Naive thymus-derived CD4-positive, alpha-beta T cell (primary cell): Measurements from ENCODE around the gene MRPL11. TPM values are rescaled to one million over a fixed set of nuclear protein-coding genes. Genes with fewer than 3 reads are reported as not detected.

Source experiments
- ATAC-seq: fragments of 150-1000 bp; cut with Tn5 transposase; 2 replicates; pipeline ENCODE4 v1.10.0; 2021; ENCODE audit warnings: mild to moderate bottlenecking, moderate library complexity
- CTCF ChIA-PET: fragments of 350-600 bp; sonication (Branson Sonifier 250); formaldehyde crosslinking; loops from one replicate; lab custom pipeline; 2021; ENCODE audit warnings: antibody characterized with exemption; lab: Charles Lee
- POLR2A ChIA-PET: fragments of 350-600 bp; sonication (Branson Sonifier 250); formaldehyde crosslinking; loops from one replicate; lab custom pipeline; 2021; ENCODE audit warnings: antibody characterized with exemption, inconsistent platforms; lab: Charles Lee
- DNase-seq, 9 donors: peaks; one replicate each; pipeline versions ENCODE4 v3.0.0 to v3.0.0-alpha.2; 2020 to 2022; ENCODE audit warnings: mixed read lengths in 1 of 9
- H3K27ac ChIP-seq: one replicate; pipeline ENCODE4 v1.7.0; 2013; ENCODE audit warnings: mild to moderate bottlenecking, low read depth, low read length, moderate library complexity
- H3K27me3 ChIP-seq, 2 donors: one replicate each; pipeline ENCODE4 v1.7.0; 2013; ENCODE audit warnings: low read length in 2 of 2, mild to moderate bottlenecking in 2 of 2, moderate library complexity in 2 of 2; ENCODE audit not compliant: control insufficient read depth in 2 of 2, insufficient read depth in 2 of 2
- H3K36me3 ChIP-seq, 3 experiments: 1 replicate in 2 of 3; 2 replicates in 1 of 3; pipeline ENCODE4 v1.7.0; 2013; ENCODE audit warnings: low read length in 3 of 3, mild to moderate bottlenecking in 3 of 3, moderate library complexity in 1 of 3; ENCODE audit not compliant: insufficient read depth in 3 of 3, control insufficient read depth in 2 of 3
- H3K4me1 ChIP-seq, 2 donors: one replicate each; pipeline ENCODE4 v1.7.0; 2013; ENCODE audit warnings: low read length in 2 of 2, mild to moderate bottlenecking in 2 of 2, moderate library complexity in 1 of 2; ENCODE audit not compliant: control insufficient read depth in 2 of 2, insufficient read depth in 2 of 2
- H3K4me3 ChIP-seq: 2 replicates; pipeline ENCODE4 v1.7.0; 2013; ENCODE audit warnings: mild to moderate bottlenecking, low read length
- H3K9me3 ChIP-seq, 3 experiments: 1 replicate in 2 of 3; 2 replicates in 1 of 3; pipeline ENCODE4 v1.7.0; 2013; ENCODE audit warnings: low read length in 3 of 3; ENCODE audit not compliant: control insufficient read depth in 2 of 3
- H3K27ac Mint-ChIP-seq, 9 donors: one replicate each; pipeline ENCODE4 v1.8.0; 2020 to 2022; ENCODE audit warnings: mixed read lengths in 9 of 9, mild to moderate bottlenecking in 8 of 9, moderate library complexity in 5 of 9, inconsistent platforms in 2 of 9
- H3K27me3 Mint-ChIP-seq, 5 donors: one replicate each; pipeline ENCODE4 v1.8.0; 2021 to 2022; ENCODE audit warnings: mixed read lengths in 5 of 5, mild to moderate bottlenecking in 1 of 5
- H3K36me3 Mint-ChIP-seq, 5 donors: one replicate each; pipeline ENCODE4 v1.8.0; 2020 to 2022; ENCODE audit warnings: mixed read lengths in 5 of 5, mild to moderate bottlenecking in 3 of 5, inconsistent platforms in 1 of 5
- H3K4me1 Mint-ChIP-seq, 7 donors: one replicate each; pipeline ENCODE4 v1.8.0; 2020 to 2022; ENCODE audit warnings: mixed read lengths in 7 of 7, mild to moderate bottlenecking in 3 of 7, inconsistent platforms in 1 of 7
- H3K4me3 Mint-ChIP-seq, 10 donors: one replicate each; pipeline ENCODE4 v1.8.0; 2020 to 2022; ENCODE audit warnings: mild to moderate bottlenecking in 10 of 10, mixed read lengths in 10 of 10, moderate library complexity in 6 of 10, inconsistent platforms in 2 of 10
- H3K9me3 Mint-ChIP-seq, 11 donors: one replicate each; pipeline ENCODE4 v1.8.0; 2020 to 2022; ENCODE audit warnings: mixed read lengths in 11 of 11, mild to moderate bottlenecking in 4 of 11, inconsistent platforms in 1 of 11, moderate library complexity in 1 of 11
- intact Hi-C, 2 donors: fragments of 100-400 bp; cut with micrococcal nuclease; formaldehyde crosslinking; loops; one replicate each; pipeline ENCODE4 v1.15.1; 2023
- polyA plus RNA-seq, 2 donors: library from polyadenylated mRNA; unstranded; fragments of 300-500 nt; fragmentation: Illumina TruSeq; gene quantifications; one replicate each; pipeline ENCODE4 v1.2.3, GENCODE V29; 2021
- total RNA-seq, 6 experiments: library from RNA in 5 of 6; stranded (reverse) in 5 of 6; gene quantifications; 1 replicate in 5 of 6; 2 replicates in 1 of 6; pipeline ENCODE4 v1.2.3 and lab custom pipeline; 2021 to 2026

Gene MRPL11
- total and polyA plus RNA-seq, 7 experiments from 2014 or later = 23.5 to 89.3 (median 31.3) TPM

DNA sequence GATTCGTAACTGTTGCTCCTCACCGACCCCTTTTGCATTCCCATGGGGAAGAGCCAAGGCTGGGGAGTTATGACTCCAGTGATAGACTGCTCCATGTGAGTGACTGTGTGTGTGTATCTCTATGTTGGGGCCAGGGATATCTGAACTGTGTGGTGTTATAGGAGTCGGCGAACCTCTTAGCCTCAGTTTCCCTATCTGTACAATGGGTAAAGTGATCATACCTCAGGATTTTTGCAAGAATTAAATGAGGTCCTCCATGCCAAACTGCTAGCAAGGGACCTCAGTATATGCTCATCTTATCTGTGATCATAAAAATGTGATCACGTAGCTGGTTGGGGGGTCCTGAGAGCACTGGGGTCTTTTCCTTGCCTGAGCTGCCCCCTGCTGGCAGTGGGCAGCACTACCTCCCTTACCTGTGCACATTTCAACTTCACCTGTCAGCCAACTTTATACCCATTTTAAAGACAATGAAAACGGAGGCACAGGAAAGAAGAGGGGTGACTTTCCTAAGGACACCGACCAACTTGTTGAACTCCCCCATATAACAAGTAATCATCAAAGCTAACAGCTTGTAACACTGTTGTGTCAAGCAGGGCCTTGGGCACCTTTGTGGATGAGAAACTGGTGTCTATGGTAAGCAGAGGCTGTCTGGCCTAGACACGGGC, 40.2 kb upstream of the MRPL11 start:
- ATAC-seq (no peak), DNase-seq (peak in 3 of 9 donors; percentile 18 to 35 (median 21))
- peaks cover 9 to 37% (median 17%) of the 10 kb centered on the region in 7 donors for H3K4me1 Mint-ChIP-seq
- H3K4me1 ChIP-seq = peaks cover 9 to 14% of the 10 kb centered on the region in 2 donors
- H3K4me3 ChIP-seq = peak overlapping the region; percentile 86
- peaks cover 0 to 5% (median 0%) of the 10 kb centered on the region in 3 experiments for H3K36me3 ChIP-seq
- peaks cover 0 to 11% (median 0%) of the 10 kb centered on the region in 5 donors for H3K36me3 Mint-ChIP-seq
- intact Hi-C loops = loop anchor here in 1 of 2 donors (1.0 kb wide), 1 partner anchor 199 kb away; no protein-coding TSS in a partner anchor
- H3K27me3 ChIP-seq = no peaks in the 10 kb centered on the region
- peak overlapping the region; percentile 90 for H3K27ac ChIP-seq
- H3K27me3 Mint-ChIP-seq = no peaks in the 10 kb centered on the region
- peak overlapping the region; percentile 75 to 91 (median 88) for H3K27ac Mint-ChIP-seq
- H3K9me3 Mint-ChIP-seq = no peaks in the 10 kb centered on the region
- no peaks in the 10 kb centered on the region for H3K9me3 ChIP-seq
- POLR2A ChIA-PET = interaction anchor here (4.3 kb wide), 1 partner anchor 11 kb away, joined by 42 read pairs; the partner anchor contains the start of gene PELI3
- peak overlapping the region; percentile 86 to 92 (median 90) for H3K4me3 Mint-ChIP-seq
- CTCF ChIA-PET = interaction anchor here (1.0 to 2.6 kb wide), 5 partner anchors 10 to 92 kb away, joined by 3 to 12 read pairs (median 5); partner anchors contain the start of genes MRPL11 and PELI3

DNA sequence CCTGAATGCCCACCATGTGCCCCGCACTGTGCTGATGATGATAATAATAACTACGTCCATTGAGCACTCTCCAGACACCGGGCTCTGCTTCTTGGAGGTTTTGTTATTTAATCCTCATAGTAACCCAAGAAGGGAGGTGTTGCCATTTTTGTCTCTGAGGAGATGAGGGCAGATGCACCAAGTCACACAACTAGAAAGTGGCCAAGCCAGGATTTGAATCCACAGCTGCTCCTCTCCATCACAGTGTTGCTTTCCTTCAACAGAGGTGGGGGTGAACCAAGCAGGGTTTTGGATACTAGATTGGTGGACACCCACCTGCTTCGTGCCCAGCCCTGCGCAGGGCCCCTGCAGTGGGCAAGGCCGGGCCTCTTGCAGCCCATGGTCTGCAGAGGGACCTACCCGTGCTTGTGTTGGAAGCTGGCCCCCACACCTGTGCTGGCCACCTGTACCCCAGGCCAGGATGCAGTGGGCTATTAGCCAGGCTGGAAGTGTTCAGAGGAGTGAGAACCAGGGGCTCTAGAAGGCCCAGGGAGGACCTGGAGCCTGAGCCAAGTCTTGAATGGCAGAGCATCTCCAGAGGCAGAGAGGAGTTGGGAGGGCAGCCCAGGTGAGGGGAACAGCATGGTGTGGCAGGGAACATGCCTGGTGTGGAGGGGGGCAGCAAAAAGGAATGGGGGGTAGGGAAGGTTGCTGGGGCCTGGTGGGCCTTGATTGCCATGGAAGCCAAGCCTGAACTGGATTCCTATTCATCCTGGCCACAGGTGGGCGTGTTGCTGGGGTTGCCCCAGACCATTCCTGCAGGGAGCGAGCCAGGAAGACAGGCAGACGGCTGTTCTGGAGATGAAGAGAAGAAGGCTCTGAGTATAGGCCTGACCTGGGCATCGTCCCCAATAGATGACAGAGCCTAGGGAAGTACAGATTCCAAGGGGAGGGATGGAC, 38.9 kb upstream of the MRPL11 start:
- no peak for ATAC-seq
- POLR2A ChIA-PET = interaction anchor here (1.0 to 4.3 kb wide), 2 partner anchors 10 to 13 kb away, joined by 3 to 42 read pairs; partner anchors contain the start of gene PELI3
- intact Hi-C loops = no loop called here
- H3K4me3 ChIP-seq = no peak overlapping the region
- Mint-ChIP-seq H3K4me1 (peaks cover 8 to 36% (median 17%) of the 10 kb centered on the region in 7 donors), H3K27ac (peak overlapping the region in 6 of 9 donors; percentile 35 to 90 (median 67)), H3K9me3 (no peaks in the 10 kb centered on the region), H3K36me3 (peaks cover 0 to 13% (median 0%) of the 10 kb centered on the region in 5 donors), H3K27me3 (no peaks in the 10 kb centered on the region), H3K4me3 (peak overlapping the region in 6 of 10 donors; percentile 39 to 88 (median 53))
- no peaks in the 10 kb centered on the region for H3K27me3 ChIP-seq
- CTCF ChIA-PET = interaction anchor here (0.5 to 2.6 kb wide), 2 partner anchors 38 to 203 kb away, joined by 4 to 12 read pairs; partner anchors contain the start of gene MRPL11
- peaks cover 9 to 14% of the 10 kb centered on the region in 2 donors for H3K4me1 ChIP-seq
- H3K36me3 ChIP-seq = peaks cover 0 to 16% (median 0%) of the 10 kb centered on the region in 3 experiments
- H3K9me3 ChIP-seq = no peaks in the 10 kb centered on the region
- no peak for DNase-seq
- H3K27ac ChIP-seq = no peak overlapping the region

DNA sequence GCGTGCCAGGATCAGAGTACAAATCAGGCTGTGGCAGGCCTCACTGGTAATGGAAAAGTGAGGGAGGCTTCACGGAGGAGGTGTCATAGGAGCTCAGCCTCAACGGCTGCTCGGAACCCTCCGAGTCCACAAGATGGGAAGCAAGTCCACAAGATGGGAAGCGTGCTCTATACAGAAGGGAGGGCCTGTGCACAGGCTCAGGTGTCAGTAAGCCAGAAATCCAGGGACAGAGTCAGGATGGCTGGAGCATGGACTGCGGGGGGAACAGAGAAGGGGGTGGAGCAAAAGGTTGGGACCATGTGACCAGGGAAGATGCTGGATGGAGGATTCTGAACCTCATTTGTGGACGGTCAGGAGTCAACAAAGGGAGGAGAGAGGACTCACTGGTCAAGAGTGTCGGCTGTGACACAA, 38.2 kb upstream of the MRPL11 start:
- H3K9me3 ChIP-seq = no peaks in the 10 kb centered on the region
- H3K4me1 ChIP-seq = peaks cover 9 to 14% of the 10 kb centered on the region in 2 donors
- Mint-ChIP-seq H3K27me3 (no peaks in the 10 kb centered on the region), H3K4me1 (peaks cover 5 to 29% (median 17%) of the 10 kb centered on the region in 7 donors), H3K27ac (peak overlapping the region in 3 of 9 donors; percentile 18 to 76 (median 36)), H3K4me3 (no peak overlapping the region), H3K36me3 (peaks cover 0 to 10% (median 0%) of the 10 kb centered on the region in 5 donors), H3K9me3 (no peaks in the 10 kb centered on the region)
- intact Hi-C loops = no loop called here
- POLR2A ChIA-PET = interaction anchor here (1.0 kb wide), 1 partner anchor 13 kb away, joined by 3 read pairs; no protein-coding TSS in a partner anchor
- H3K27me3 ChIP-seq = no peaks in the 10 kb centered on the region
- no peak overlapping the region for H3K4me3 ChIP-seq
- ATAC-seq = no peak
- CTCF ChIA-PET = no interaction called here
- peaks cover 0 to 22% (median 0%) of the 10 kb centered on the region in 3 experiments for H3K36me3 ChIP-seq
- DNase-seq = no peak
- no peak overlapping the region for H3K27ac ChIP-seq

- no peak for DNase-seq
- Mint-ChIP-seq H3K27me3 (no peaks in the 10 kb centered on the region), H3K36me3 (peaks cover 0 to 10% (median 0%) of the 10 kb centered on the region in 5 donors), H3K4me1 (peaks cover 5 to 28% (median 17%) of the 10 kb centered on the region in 7 donors), H3K9me3 (no peaks in the 10 kb centered on the region), H3K4me3 (no peak overlapping the region), H3K27ac (peak overlapping the region in 3 of 9 donors; percentile 18 to 76 (median 36))
- no peak overlapping the region for H3K27ac ChIP-seq
- CTCF ChIA-PET = interaction anchor here (0.6 kb wide), 1 partner anchor 319 kb away, joined by 4 read pairs; no protein-coding TSS in a partner anchor
- H3K36me3 ChIP-seq = peaks cover 0 to 22% (median 0%) of the 10 kb centered on the region in 3 experiments
- H3K27me3 ChIP-seq = no peaks in the 10 kb centered on the region
- no peaks in the 10 kb centered on the region for H3K9me3 ChIP-seq
- no peak overlapping the region for H3K4me3 ChIP-seq
- peaks cover 9 to 14% of the 10 kb centered on the region in 2 donors for H3K4me1 ChIP-seq
- no peak for ATAC-seq
- POLR2A ChIA-PET = no interaction called here
- intact Hi-C loops = no loop called here
Observed at GRCh38 chr11:66476173-66476840, 37.7 kb upstream of the MRPL11 start.

DNA sequence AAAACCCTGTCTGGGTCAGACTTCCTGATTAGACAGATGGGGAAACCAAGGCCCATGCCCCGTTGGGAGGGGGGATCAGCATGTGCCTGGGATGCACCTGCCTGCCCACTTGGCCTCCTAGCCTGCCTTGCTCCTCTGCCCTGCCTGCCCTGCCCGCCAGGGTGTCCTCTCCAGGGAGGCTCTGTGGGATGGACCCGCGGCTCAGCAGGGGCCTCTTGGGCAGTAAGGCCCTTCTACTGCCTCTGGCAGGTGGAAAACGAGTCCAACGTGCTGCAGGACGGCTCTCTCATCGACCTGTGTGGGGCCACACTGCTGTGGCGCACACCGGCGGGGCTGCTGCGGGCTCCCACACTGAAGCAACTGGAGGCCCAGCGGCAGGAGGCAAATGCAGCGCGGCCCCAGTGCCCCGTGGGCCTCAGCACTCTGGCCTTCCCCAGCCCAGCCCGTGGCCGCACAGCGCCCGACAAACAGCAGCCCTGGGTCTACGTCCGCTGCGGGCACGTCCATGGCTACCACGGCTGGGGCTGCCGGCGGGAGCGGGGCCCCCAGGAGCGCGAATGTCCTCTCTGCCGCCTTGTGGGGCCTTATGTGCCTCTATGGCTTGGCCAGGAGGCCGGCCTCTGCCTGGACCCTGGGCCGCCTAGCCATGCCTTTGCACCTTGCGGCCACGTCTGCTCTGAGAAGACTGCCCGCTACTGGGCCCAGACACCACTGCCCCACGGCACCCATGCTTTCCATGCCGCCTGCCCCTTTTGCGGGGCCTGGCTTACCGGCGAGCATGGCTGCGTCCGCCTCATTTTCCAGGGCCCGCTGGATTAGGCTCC, 36.9 kb upstream of the MRPL11 start:
- POLR2A ChIA-PET = interaction anchor here (0.7 kb wide), 1 partner anchor 9 kb away, joined by 3 read pairs; no protein-coding TSS in a partner anchor

More for the DNA sequence above, 36.9 kb upstream of the MRPL11 start:
- Mint-ChIP-seq H3K27me3 (no peaks in the 10 kb centered on the region), H3K9me3 (no peaks in the 10 kb centered on the region), H3K36me3 (peaks cover 0 to 10% (median 0%) of the 10 kb centered on the region in 5 donors), H3K4me1 (peaks cover 5 to 23% (median 12%) of the 10 kb centered on the region in 7 donors), H3K4me3 (no peak overlapping the region), H3K27ac (no peak overlapping the region)
- peaks cover 8 to 9% of the 10 kb centered on the region in 2 donors for H3K4me1 ChIP-seq
- H3K9me3 ChIP-seq = no peaks in the 10 kb centered on the region
- intact Hi-C loops = no loop called here
- peak in 1 of 9 donors; percentile 5 for DNase-seq
- peaks cover 0 to 22% (median 0%) of the 10 kb centered on the region in 3 experiments for H3K36me3 ChIP-seq
- CTCF ChIA-PET = interaction anchor here (0.6 kb wide), 1 partner anchor 320 kb away, joined by 4 read pairs; no protein-coding TSS in a partner anchor
- ATAC-seq = no peak
- H3K27ac ChIP-seq = no peak overlapping the region
- no peak overlapping the region for H3K4me3 ChIP-seq
- H3K27me3 ChIP-seq = no peaks in the 10 kb centered on the region
